Upper lobe of left lung (tissue), 6 donors: Measurements from ENCODE around the gene PDAP1. TPM values are rescaled to one million over a fixed set of nuclear protein-coding genes. Genes with fewer than 3 reads are reported as not detected.

Experiments
- ATAC-seq, 2 donors: fragments of 200-7000 bp; cut with Tn5 transposase; one replicate each; pipeline ENCODE4 v1.9.1; 2022; ENCODE audit warnings: mild to moderate bottlenecking in 2 of 2, moderate library complexity in 2 of 2; ENCODE audit not compliant: low FRiP score in 2 of 2
- DNase-seq, 2 donors: peaks; one replicate each; pipeline ENCODE4 v3.0.0-alpha.2; 2019 to 2020
- H3K27ac ChIP-seq, 4 donors: fragments of 200-600 bp; sonication (generic); one replicate each; pipeline ENCODE4 v1.5.1; 2016 to 2019
- H3K27me3 ChIP-seq, 4 donors: fragments of 200-600 bp; sonication (generic); one replicate each; pipeline ENCODE4 v1.5.1; 2017 to 2019
- H3K36me3 ChIP-seq, 4 donors: fragments of 200-600 bp; sonication (generic); one replicate each; pipeline ENCODE4 v1.5.1; 2016 to 2019
- H3K4me1 ChIP-seq, 4 donors: fragments of 200-600 bp; sonication (generic); one replicate each; pipeline ENCODE4 v1.5.1; 2018 to 2019
- H3K4me3 ChIP-seq, 4 donors: fragments of 200-600 bp; sonication (generic); one replicate each; pipeline ENCODE4 v1.5.1; 2017 to 2019; ENCODE audit warnings: mild to moderate bottlenecking in 2 of 4, moderate library complexity in 1 of 4
- H3K9me3 ChIP-seq, 4 donors: fragments of 200-600 bp; sonication (generic); one replicate each; pipeline ENCODE4 v1.5.1; 2018 to 2019
- CTCF ChIP-seq, 6 experiments: fragments of 450-650 bp in 4 of 6; fragments of 200-600 bp in 2 of 6; sonication (generic) in 2 of 6; IDR thresholded peaks; one replicate each; pipeline ENCODE4 v1.5.1; 2016 to 2019; ENCODE audit warnings: antibody characterized with exemption in 6 of 6
- EP300 ChIP-seq, 4 donors: sonication (generic); formaldehyde crosslinking; IDR thresholded peaks; one replicate each; pipeline ENCODE4 v1.5.1; 2017; ENCODE audit warnings: antibody characterized with exemption in 4 of 4, control low read depth in 2 of 4
- POLR2A ChIP-seq, 4 donors: fragments of 450-650 bp; IDR thresholded peaks; one replicate each; pipeline ENCODE4 v1.5.1; 2016 to 2017; ENCODE audit warnings: antibody characterized with exemption in 4 of 4, mild to moderate bottlenecking in 2 of 4
- POLR2AphosphoS5 ChIP-seq, 2 donors: sonication (generic); formaldehyde crosslinking; IDR thresholded peaks; one replicate each; pipeline ENCODE4 v1.5.1; 2017; ENCODE audit warnings: antibody characterized with exemption in 2 of 2
- WGBS, 2 donors: methylation state at CpG; one replicate each; pipeline ENCODE4 v1.1.5; 2017 to 2018; 5-methylcytosine and 5-hydroxymethylcytosine counted together
- total RNA-seq, 6 donors: library from RNA; depleted of rRNA in 4 of 6; stranded (reverse); fragments of >200 nt in 4 of 6; gene quantifications; one replicate each; pipeline versions ENCODE4 v1.1.0 to v1.2.1, GENCODE V29; 2016 to 2021
- donor health status: DM: no; HTN: no; CAD: no; lungs with moderate emphysema.
- donor health status: DM: no; HTN: yes; CAD: no; lungs with severe emphysema.

PDAP1 gene
- total RNA-seq, 6 donors from 2014 or later: 31.4 to 76.0 (median 67.4) TPM

DNA sequence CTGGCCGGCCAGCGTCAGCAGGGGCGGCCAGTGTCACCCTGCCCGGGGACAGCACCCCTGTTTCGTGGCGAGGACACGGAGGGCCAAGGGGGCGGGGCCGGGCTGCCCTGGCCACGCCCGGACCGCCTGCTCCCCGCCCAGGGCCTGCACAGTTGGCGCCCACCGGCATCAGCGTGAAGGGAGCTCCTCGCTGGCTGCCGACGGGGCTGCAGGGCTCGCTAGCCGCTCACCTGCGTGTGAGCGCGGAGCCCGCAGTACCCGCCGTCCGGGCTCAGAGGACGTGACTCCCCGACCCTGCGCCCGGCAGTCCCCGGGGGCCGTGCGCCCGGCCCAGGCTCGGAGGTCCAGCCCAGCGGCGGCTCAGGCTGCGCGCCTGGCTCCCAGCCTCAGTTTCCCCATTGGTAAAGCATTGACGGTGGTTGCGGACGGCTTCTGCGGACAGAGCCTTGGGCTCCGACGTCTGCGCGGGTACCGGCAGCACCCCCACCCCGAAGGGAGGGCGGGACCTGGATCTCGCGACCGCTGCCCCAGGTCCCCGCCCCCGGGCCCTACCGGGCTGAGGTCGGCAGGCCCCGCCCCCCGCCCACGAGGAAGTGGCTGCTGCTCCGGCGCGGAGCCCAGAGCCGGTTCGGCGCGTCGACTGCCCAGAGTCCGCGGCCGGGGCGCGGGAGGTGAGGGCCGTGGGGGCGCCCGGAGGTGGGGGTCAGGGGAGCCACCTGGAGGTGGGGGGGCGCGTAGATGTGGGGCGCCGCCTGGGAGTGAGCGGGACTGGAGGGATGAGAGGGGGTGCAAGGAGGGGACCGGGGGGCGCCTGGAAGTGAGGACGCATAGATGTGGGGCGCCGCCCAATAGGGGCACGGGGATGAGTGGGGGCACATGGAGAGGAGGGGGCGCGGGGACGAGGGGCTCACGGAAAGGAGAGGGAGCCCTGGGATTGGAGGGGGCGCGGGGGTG is 34.0 kb downstream of the PDAP1 start, which contains the start of gene ARPC1B:
TSS of gene ARPC1B (plus strand) at position 620 of the 954 bp plus-strand sequence. CDS start 10,985 bp downstream, outside the sequence.
- TF ChIP-seq CTCF (IDR thresholded peaks at IDR 0.05): no peak
- peak in 2 of 4 donors; percentile 79 to 87 for TF ChIP-seq POLR2A (IDR thresholded peaks at IDR 0.05)
- TF ChIP-seq POLR2AphosphoS5 (IDR thresholded peaks at IDR 0.05): peak; percentile 92 to 97
- Histone ChIP-seq H3K36me3 (peaks cover 0 to 19% (median 16%) of the 10 kb centered on the region in 4 donors), H3K27me3 (no peaks in the 10 kb centered on the region), H3K4me3 (peak within 1 kb of the TSS; percentile 76 to 99 (median 88)), H3K4me1 (peaks cover 36 to 66% (median 44%) of the 10 kb centered on the region in 4 donors), H3K9me3 (no peaks in the 10 kb centered on the region), H3K27ac (peak within 1 kb of the TSS; percentile 93 to 98 (median 96))
- DNase-seq (peak; percentile 95 to 97), ATAC-seq (peak; percentile 81 to 92)
- WGBS, 2 donors: 2% methylated on average over 15 of the region's 95 CpGs

- ATAC-seq (no peak), DNase-seq (no peak)
- no peaks in the 10 kb centered on the region for H3K9me3 ChIP-seq
- 85% methylated on average over 41 of the region's 41 CpGs for WGBS, 2 donors
- peaks cover 26 to 63% (median 36%) of the 10 kb centered on the region in 4 donors for H3K4me1 ChIP-seq
- H3K27ac ChIP-seq: peak overlapping the region; percentile 93 to 98 (median 96)
- peaks cover 0 to 23% (median 15%) of the 10 kb centered on the region in 4 donors for H3K36me3 ChIP-seq
- peak overlapping the region; percentile 76 to 99 (median 88) for H3K4me3 ChIP-seq
- no peak for TF ChIP-seq POLR2AphosphoS5 (IDR thresholded peaks at IDR 0.05)
- no peak for TF ChIP-seq POLR2A (IDR thresholded peaks at IDR 0.05)
- TF ChIP-seq CTCF (IDR thresholded peaks at IDR 0.05): no peak
- TF ChIP-seq EP300 (IDR thresholded peaks at IDR 0.05): no peak
- H3K27me3 ChIP-seq: no peaks in the 10 kb centered on the region
Measured at GRCh38 chr7:99373091-99374066, 35.0 kb downstream of the PDAP1 start.

- peak in 1 of 2 donors; percentile 85 for DNase-seq
Measured at GRCh38 chr7:99372275-99373090, 35.9 kb downstream of the PDAP1 start.

GRCh38 chr7:99371376-99371920 is 36.9 kb downstream of the PDAP1 start:
- peaks cover 16 to 45% (median 32%) of the 10 kb centered on the region in 4 donors for H3K4me1 ChIP-seq

More at GRCh38 chr7:99372275-99373090, 35.9 kb downstream of the PDAP1 start:
- peak in 1 of 2 donors; percentile 72 for ATAC-seq
- peaks cover 0 to 15% (median 6%) of the 10 kb centered on the region in 4 donors for H3K36me3 ChIP-seq
- peaks cover 20 to 54% (median 34%) of the 10 kb centered on the region in 4 donors for H3K4me1 ChIP-seq
- H3K27ac ChIP-seq: peak overlapping the region; percentile 81 to 98 (median 96)
- peak; percentile 26 to 48 for TF ChIP-seq POLR2AphosphoS5 (IDR thresholded peaks at IDR 0.05)
- peak in 2 of 4 donors; percentile 38 to 68 for TF ChIP-seq EP300 (IDR thresholded peaks at IDR 0.05)
- no peak for TF ChIP-seq POLR2A (IDR thresholded peaks at IDR 0.05)
- peak overlapping the region in 1 of 4 donors; percentile 4 for H3K4me3 ChIP-seq
- 46 to 57% methylated on average over 21 of the region's 21 CpGs for WGBS, 2 donors
- H3K9me3 ChIP-seq: no peaks in the 10 kb centered on the region
- no peaks in the 10 kb centered on the region for H3K27me3 ChIP-seq

More at GRCh38 chr7:99371376-99371920, 36.9 kb downstream of the PDAP1 start:
- peak overlapping the region; percentile 81 to 98 (median 96) for H3K27ac ChIP-seq
- 91 to 92% methylated on average over 11 of the region's 11 CpGs for WGBS, 2 donors
- peaks cover 5 to 18% (median 9%) of the 10 kb centered on the region in 4 donors for H3K36me3 ChIP-seq
- H3K27me3 ChIP-seq: no peaks in the 10 kb centered on the region
- H3K9me3 ChIP-seq: no peaks in the 10 kb centered on the region
- ATAC-seq (no peak), DNase-seq (no peak)
- no peak for TF ChIP-seq POLR2A (IDR thresholded peaks at IDR 0.05)
- TF ChIP-seq CTCF (IDR thresholded peaks at IDR 0.05): no peak
- no peak overlapping the region for H3K4me3 ChIP-seq
